IMR-90 (cell line): ENCODE results near the gene SEMA5A. TPM values are rescaled to one million over a fixed set of nuclear protein-coding genes. Genes with fewer than 3 reads are reported as not detected.

Source experiments
- ATAC-seq: fragments of 200-7000 bp; cut with Tn5 transposase; 2 replicates; pipeline ENCODE4 v1.9.1; 2020; ENCODE audit warnings: low read depth, mild to moderate bottlenecking, moderate library complexity
- BruUV-seq: library from RNA; stranded (reverse); fragments of 400-500 nt; replicated peaks from 2 replicates; lab custom pipeline; 2021; lab: Mats Ljungman, UMichigan
- CTCF ChIA-PET: fragments of 300-600 bp; formaldehyde crosslinking; extraction: SDS; loops from one replicate; lab custom pipeline; 2021; ENCODE audit warnings: antibody characterized with exemption; lab: Yijun Ruan, JAX
- POLR2A ChIA-PET: fragments of 300-600 bp; sonication (Branson Sonifier 250); formaldehyde crosslinking; loops from one replicate; lab custom pipeline; 2022; ENCODE audit warnings: antibody characterized with exemption; ENCODE audit not compliant: unreplicated experiment; lab: Charles Lee
- DNase-seq: peaks from one replicate; pipeline ENCODE4 v3.0.0; 2013
- H2AFZ ChIP-seq: replicated peaks from 2 replicates; pipeline ENCODE3; 2013; ENCODE audit warnings: low read length, mild to moderate bottlenecking; ENCODE audit not compliant: poor library complexity
- H2AK5ac ChIP-seq: 2 replicates; pipeline ENCODE4 v1.6.1; 2013; ENCODE audit warnings: low read depth, low read length, inconsistent platforms
- H2AK9ac ChIP-seq: replicated peaks from 2 replicates; pipeline ENCODE3; 2013; ENCODE audit warnings: mild to moderate bottlenecking, low read depth, low read length, moderate library complexity; ENCODE audit not compliant: poor library complexity
- H2BK120ac ChIP-seq: 2 replicates; pipeline ENCODE4 v1.6.1; 2013; ENCODE audit warnings: low read depth, low read length, inconsistent platforms
- H2BK15ac ChIP-seq: 3 replicates; pipeline ENCODE4 v1.6.1; 2013; ENCODE audit warnings: low read depth, low read length, inconsistent platforms
- H2BK20ac ChIP-seq: 2 replicates; pipeline ENCODE4 v1.6.1; 2013; ENCODE audit warnings: low read depth, mild to moderate bottlenecking, inconsistent platforms, low read length, moderate library complexity
- H2BK5ac ChIP-seq: 2 replicates; pipeline ENCODE4 v1.6.1; 2013; ENCODE audit warnings: mild to moderate bottlenecking, low read depth, low read length, inconsistent platforms; ENCODE audit not compliant: poor library complexity, severe bottlenecking
- H3K14ac ChIP-seq: replicated peaks from 2 replicates; pipeline ENCODE4 v1.6.1; 2013; ENCODE audit warnings: low read depth, low read length, inconsistent platforms
- H3K18ac ChIP-seq: 2 replicates; pipeline ENCODE4 v1.6.1; 2013; ENCODE audit warnings: low read depth, low read length, control low read depth
- H3K23ac ChIP-seq: 2 replicates; pipeline ENCODE4 v1.6.1; 2013; ENCODE audit warnings: low read depth, low read length, inconsistent platforms
- H3K27ac ChIP-seq: 2 replicates; pipeline ENCODE4 v1.5.1; 2013; ENCODE audit warnings: mild to moderate bottlenecking, control low read depth, low read length; ENCODE audit not compliant: insufficient read depth
- H3K27me3 ChIP-seq: 2 replicates; pipeline ENCODE4 v1.6.1; 2013; ENCODE audit warnings: low read length; ENCODE audit not compliant: control insufficient read depth, insufficient read depth
- H3K36me3 ChIP-seq: 2 replicates; pipeline ENCODE4 v1.6.1; 2013; ENCODE audit warnings: low read length, mixed read lengths; ENCODE audit not compliant: control insufficient read depth, insufficient read depth
- H3K4ac ChIP-seq: 2 replicates; pipeline ENCODE4 v1.6.1; 2013; ENCODE audit warnings: low read depth, low read length, inconsistent platforms
- H3K4me1 ChIP-seq: 2 replicates; pipeline ENCODE4 v1.6.1; 2013; ENCODE audit warnings: low read length, mixed read lengths; ENCODE audit not compliant: control insufficient read depth, insufficient read depth
- H3K4me2 ChIP-seq: 2 replicates; pipeline ENCODE4 v1.6.1; 2013; ENCODE audit warnings: low read depth, mild to moderate bottlenecking, control low read depth, low read length, moderate library complexity
- H3K4me3 ChIP-seq: 2 replicates; pipeline ENCODE4 v1.5.1; 2013; ENCODE audit warnings: low read depth, mild to moderate bottlenecking, control low read depth, low read length, moderate library complexity; ENCODE audit not compliant: insufficient read depth
- H3K56ac ChIP-seq: 2 replicates; pipeline ENCODE4 v1.6.1; 2013; ENCODE audit warnings: low read length, inconsistent platforms; ENCODE audit not compliant: insufficient read depth; ENCODE audit errors: extremely low read depth
- H3K79me1 ChIP-seq, 2 experiments: 2 replicates each; pipeline ENCODE4 v1.6.1; 2013; ENCODE audit warnings: low read length in 2 of 2, inconsistent platforms in 1 of 2, low read depth in 1 of 2
- H3K9ac ChIP-seq: 2 replicates; pipeline ENCODE4 v1.6.1; 2013; ENCODE audit warnings: low read depth, low read length, control low read depth
- H3K9me1 ChIP-seq: 2 replicates; pipeline ENCODE4 v1.6.1; 2013; ENCODE audit warnings: low read length, inconsistent platforms; ENCODE audit not compliant: insufficient read depth
- H3K9me3 ChIP-seq: 2 replicates; pipeline ENCODE4 v1.6.1; 2013; ENCODE audit warnings: low read length; ENCODE audit not compliant: control insufficient read depth, insufficient read depth
- H4K20me1 ChIP-seq: 2 replicates; pipeline ENCODE4 v1.6.1; 2013; ENCODE audit warnings: low read length, inconsistent platforms; ENCODE audit not compliant: insufficient read depth
- H4K5ac ChIP-seq: 2 replicates; pipeline ENCODE4 v1.6.1; 2013; ENCODE audit warnings: mild to moderate bottlenecking, low read depth, low read length, control low read depth
- H4K8ac ChIP-seq, 2 experiments: 2 replicates each; pipeline ENCODE4 v1.6.1; 2013; ENCODE audit warnings: low read depth in 2 of 2, low read length in 2 of 2, control low read depth in 1 of 2, inconsistent platforms in 1 of 2
- H4K91ac ChIP-seq: 2 replicates; pipeline ENCODE4 v1.6.1; 2013; ENCODE audit warnings: low read depth, low read length, inconsistent platforms; ENCODE audit not compliant: insufficient read depth
- CEBPB ChIP-seq: IDR thresholded peaks from 2 replicates; pipeline ENCODE4 v1.6.1; 2012; ENCODE audit warnings: low read depth, low read length, improper control_type of control experiment
- CTCF ChIP-seq: conservative IDR thresholded peaks from 2 replicates; pipeline ENCODE4 v1.5.1; 2012; ENCODE audit warnings: mild to moderate bottlenecking, low read depth, low read length, improper control_type of control experiment
- MAFK ChIP-seq: IDR thresholded peaks from 2 replicates; pipeline ENCODE4 v1.6.1; 2012; ENCODE audit warnings: low read depth, low read length, improper control_type of control experiment
- MAZ ChIP-seq: IDR thresholded peaks from 2 replicates; pipeline ENCODE4 v1.6.1; 2012; ENCODE audit warnings: low read depth, mild to moderate bottlenecking, low read length, improper control_type of control experiment, moderate library complexity, borderline replicate concordance
- WGBS, 2 experiments: methylation state at CpG; one replicate each; pipeline versions ENCODE4 v1.1.5 to v1.1.7; 2013; ENCODE audit warnings: missing lambda C conversion rate in 2 of 2; ENCODE audit not compliant: insufficient read length in 1 of 2; ENCODE audit errors: extremely low coverage in 2 of 2; 5-methylcytosine and 5-hydroxymethylcytosine counted together
- dilution Hi-C: fragments of 300-500 bp; cut with HindIII; formaldehyde crosslinking; loops from one replicate; pipeline ENCODE4 v1.14.3; 2018; ENCODE audit warnings: low sequenced_read_pairs; ENCODE audit not compliant: unreplicated experiment
- in situ Hi-C: fragments of 300-500 bp; cut with MboI; formaldehyde crosslinking; loops from 3 replicates; pipeline ENCODE4 v1.14.3; 2019; ENCODE audit warnings: low sequenced_read_pairs, inconsistent platforms, mixed read lengths
- intact Hi-C: fragments of 100-400 bp; cut with micrococcal nuclease; formaldehyde crosslinking; loops from 2 replicates; pipeline ENCODE4 v1.10.0; 2022
- polyA plus RNA-seq, 3 experiments: library from polyadenylated mRNA; depleted of rRNA; stranded (reverse); fragments of >200 nt; gene quantifications; 2 replicates each; pipeline ENCODE4 v1.2.3, GENCODE V29; 2012; ENCODE audit warnings: low replicate concordance in 1 of 3
- total RNA-seq: library from RNA; depleted of rRNA; stranded (reverse); fragments of >200 nt; gene quantifications from 2 replicates; pipeline ENCODE4 v1.2.3, GENCODE V29; 2012

The SEMA5A gene
- total and polyA plus RNA-seq, 2 of the 4 experiments (the other 2 are of a cell fraction), result 8.2 to 9.9 TPM

- no peak overlapping the region for H2AFZ ChIP-seq
- no peaks in the 10 kb centered on the region for H3K27me3 ChIP-seq
- ATAC-seq, result no peak
- peaks cover 16% of the 10 kb centered on the region for H3K36me3 ChIP-seq
- no peak overlapping the region for H3K4me2 ChIP-seq
- H4K20me1 ChIP-seq, result no peaks in the 10 kb centered on the region
- peaks cover 3 to 17% of the 10 kb centered on the region in 2 experiments; a peak in 2 of 4 replicates for H3K79me1 ChIP-seq
- peak overlapping the region; percentile 46 for H4K91ac ChIP-seq
- in situ Hi-C loops, result loop anchor here (25.0 kb wide), 1 partner anchor 1176 kb away; no protein-coding TSS in a partner anchor
- 0 out of 2 replicates have a peak overlapping the region, but pooled peaks have one; percentile 24 for H3K23ac ChIP-seq
- no peak overlapping the region for H3K4me3 ChIP-seq
- H2AK5ac ChIP-seq, result peak overlapping the region; percentile 86
- ChIA-PET CTCF (interaction anchor here (0.9 kb wide), 1 partner anchor 17 kb away, joined by 3 read pairs; no protein-coding TSS in a partner anchor), POLR2A (no interaction called here)
- H3K9me3 ChIP-seq, result no peaks in the 10 kb centered on the region
- peak overlapping the region; percentile 73 for H4K5ac ChIP-seq
- no TSS peak for BruUV-seq
- peak overlapping the region; percentile 86; the same call in 1 of the 2 replicates for H3K27ac ChIP-seq
- peak overlapping the region; percentile 44; the same call in 1 of the 2 replicates for H3K14ac ChIP-seq
- dilution Hi-C loops, result no loop called here
- no peak overlapping the region for H3K9ac ChIP-seq
- H2BK5ac ChIP-seq, result peak overlapping the region; percentile 56
- H2AK9ac ChIP-seq, result no peak overlapping the region
- no peak overlapping the region for H3K56ac ChIP-seq
- peak; percentile 30 for DNase-seq
- peak overlapping the region; percentile 60; the same call in 1 of the 2 replicates for H2BK20ac ChIP-seq
- no CpG with 5 or more reads among the region's 3 CpGs for whole genome bisulfite sequencing, 2 experiments
- TF ChIP-seq CEBPB, result peak; percentile 48; the same call in 1 of the 2 replicates
- no peak for TF ChIP-seq CTCF
- TF ChIP-seq MAFK, result no peak
- no peak for TF ChIP-seq MAZ
- H3K4me1 ChIP-seq, result peaks cover 11% of the 10 kb centered on the region
- peak overlapping the region; percentile 54; the same call in 1 of the 2 replicates for H3K4ac ChIP-seq
- peak overlapping the region; percentile 80 for H2BK120ac ChIP-seq
- peak overlapping the region; percentile 90 for H3K18ac ChIP-seq
- intact Hi-C loops, result loop anchor here (10.0 kb wide), 1 partner anchor 481 kb away; the partner anchor contains the start of gene SEMA5A
- H3K9me1 ChIP-seq, result peaks cover 9% of the 10 kb centered on the region
- H2BK15ac ChIP-seq, result peak overlapping the region; percentile 23; the same call in 2 of the 3 replicates
- peak overlapping the region in 1 of 2 experiments; percentile 46; a peak in 1 of 4 replicates for H4K8ac ChIP-seq
These were observed 482.1 kb downstream of the SEMA5A start for GRCh38 chr5:9063615-9064245.
